ENCODE measurements around the gene UCHL5.

UCHL5 gene, protein sequence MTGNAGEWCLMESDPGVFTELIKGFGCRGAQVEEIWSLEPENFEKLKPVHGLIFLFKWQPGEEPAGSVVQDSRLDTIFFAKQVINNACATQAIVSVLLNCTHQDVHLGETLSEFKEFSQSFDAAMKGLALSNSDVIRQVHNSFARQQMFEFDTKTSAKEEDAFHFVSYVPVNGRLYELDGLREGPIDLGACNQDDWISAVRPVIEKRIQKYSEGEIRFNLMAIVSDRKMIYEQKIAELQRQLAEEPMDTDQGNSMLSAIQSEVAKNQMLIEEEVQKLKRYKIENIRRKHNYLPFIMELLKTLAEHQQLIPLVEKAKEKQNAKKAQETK

DNA sequence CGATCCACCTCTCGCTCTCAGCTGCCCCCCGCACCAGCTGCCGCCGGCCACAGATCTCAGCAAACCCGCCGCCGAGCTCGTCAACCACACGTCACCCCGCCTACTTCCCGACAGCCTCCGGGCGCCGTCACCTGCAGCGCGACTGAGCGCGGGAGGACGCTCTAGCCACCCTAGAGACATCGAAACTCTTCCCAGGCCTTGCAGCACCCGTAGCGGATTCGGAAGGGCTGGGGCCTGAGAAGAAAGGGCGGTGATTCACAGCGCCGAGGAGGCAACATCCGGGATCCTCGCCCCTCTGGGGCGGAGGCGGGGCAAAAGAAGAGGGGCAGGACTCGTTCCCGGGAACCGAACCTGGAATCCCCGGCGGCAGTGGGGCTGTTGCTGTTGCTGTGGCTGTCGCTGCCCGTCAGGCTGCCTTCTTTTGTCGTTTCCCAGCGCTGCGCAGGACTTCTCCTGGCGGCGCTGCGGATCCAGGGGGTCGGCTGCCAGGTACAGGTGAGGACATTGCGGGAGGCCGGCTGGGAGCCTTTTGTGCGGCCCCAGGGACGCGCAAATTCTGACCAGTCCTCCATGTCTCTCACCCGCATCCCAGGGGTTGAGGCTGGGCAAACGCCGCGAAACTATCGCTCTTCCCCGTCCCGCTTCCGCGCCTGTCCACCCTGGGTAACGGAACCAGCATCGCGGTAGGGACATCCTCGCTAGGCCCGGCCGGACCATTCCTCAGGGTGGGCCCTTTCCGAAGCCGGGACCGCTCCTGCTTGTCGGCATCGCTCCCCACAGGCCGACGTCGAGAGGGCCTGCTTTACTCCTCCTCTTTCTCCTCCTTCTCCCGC, at the start of gene UCHL5, which contains the start of gene RO60:
UCHL5 (minus strand) TSS at position 79 of the 833 bp plus-strand sequence. CDS start 100 bp downstream, outside the sequence.
RO60 (plus strand) TSS at position 331 of the 833 bp plus-strand sequence. CDS start 9,443 bp downstream, outside the sequence.
- DNase-seq = peak; percentile 95

DNA sequence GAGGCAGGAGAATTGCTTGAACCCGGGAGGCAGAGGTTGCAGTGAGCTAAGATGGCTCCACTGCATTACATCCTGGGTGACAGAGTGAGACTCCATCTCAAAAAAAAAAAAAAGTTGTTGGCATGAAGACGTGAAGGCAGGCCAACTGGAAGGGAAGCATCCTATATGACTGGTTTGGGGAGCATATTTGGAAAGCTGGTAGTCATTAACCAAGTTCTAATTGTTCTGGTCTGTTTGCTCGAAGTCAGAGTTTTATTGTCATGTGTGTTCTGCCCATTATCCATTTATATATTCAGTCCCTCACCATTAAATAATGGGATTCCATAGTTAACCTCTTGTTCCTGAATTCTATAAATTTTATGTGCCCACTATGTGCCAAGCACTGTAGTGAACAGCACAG, 49.3 kb upstream of the UCHL5 start:
- DNase-seq = no peak

DNA sequence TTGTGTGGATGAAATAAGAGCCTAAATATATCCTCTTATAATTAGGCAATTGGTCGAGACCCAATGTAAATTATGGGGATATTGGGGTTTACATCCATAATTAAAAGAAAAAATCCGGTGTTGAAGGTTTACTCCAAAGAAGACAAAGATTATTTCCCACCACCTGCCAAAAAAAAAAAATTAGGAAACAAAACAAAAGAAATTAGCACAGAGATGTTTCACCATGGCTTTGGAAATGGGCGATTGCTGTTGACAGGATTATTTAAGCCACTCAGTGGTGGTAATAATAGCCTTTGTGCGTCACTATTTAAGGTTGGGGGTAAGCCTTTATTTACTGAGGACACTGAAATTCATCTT, 46.6 kb upstream of the UCHL5 start:
- peak; percentile 14 for DNase-seq

DNA sequence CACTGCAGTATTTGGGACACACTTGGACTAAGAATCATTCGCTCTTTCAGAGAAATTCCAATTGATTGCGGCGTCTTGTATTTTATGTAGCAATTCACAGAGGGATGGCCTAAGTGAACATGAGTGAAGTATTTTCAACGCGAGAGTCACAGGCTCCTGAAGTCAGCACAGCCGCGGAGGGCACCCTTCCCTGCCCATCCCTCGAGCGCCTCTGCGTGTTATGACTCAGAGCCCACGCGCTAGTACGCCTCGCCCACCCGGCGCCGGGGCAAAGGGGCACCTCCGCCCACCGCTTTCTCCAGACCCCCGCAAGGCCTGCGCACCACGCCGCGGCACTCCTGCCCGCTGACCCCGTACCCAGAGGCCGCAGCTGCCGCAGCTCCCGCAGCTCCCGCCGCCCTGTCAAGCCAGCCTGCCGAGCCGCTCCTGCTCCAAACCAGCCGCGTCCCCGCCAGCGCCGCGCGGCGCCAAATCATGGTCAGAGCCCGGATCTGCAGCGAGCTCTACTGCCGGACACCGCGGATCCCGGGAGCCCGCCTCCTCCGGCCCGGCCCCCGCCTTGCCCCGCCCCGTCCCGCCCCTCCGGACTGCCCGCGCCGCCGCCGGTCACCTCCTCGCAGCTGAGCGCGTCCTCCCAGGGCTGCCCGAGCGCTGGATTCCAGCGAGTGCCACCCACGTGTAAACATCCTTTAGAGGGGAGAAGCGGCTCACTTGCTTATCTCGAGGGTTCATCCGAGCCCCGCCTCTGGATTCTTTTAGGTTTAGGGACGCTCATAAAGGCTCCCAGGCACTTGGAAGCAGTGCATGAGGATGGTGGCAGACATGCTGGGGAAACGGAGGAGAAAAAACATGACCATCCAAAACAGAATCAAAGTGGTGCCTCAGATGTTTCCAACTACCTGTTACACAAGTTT, 46.0 kb upstream of the UCHL5 start, which contains the start of gene GLRX2:
GLRX2 (minus strand) TSS at position 508 of the 914 bp plus-strand sequence; CDS start at position 476, 32 bp downstream.
- peak; percentile 46 for DNase-seq

DNA sequence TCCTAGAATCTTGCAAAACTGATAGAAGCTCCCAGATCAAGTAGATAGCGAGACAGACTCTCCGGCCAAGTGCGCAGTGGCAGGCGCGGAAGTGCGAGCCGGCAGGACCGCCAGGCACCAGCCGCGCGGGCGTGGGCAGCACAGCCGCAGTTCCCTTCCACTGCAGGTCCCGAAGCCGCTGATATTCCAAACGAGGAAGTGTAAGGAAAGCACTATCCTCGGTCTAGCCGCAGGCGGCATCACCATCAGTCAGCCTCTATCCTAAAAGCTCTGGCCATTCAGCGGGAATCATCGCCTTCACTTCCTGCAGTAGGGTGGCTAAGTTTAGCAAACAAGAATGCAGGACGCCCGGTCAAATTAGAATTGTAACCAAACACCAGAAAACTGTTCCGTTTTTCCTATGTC, 45.3 kb upstream of the UCHL5 start:
- DNase-seq = no peak

DNA sequence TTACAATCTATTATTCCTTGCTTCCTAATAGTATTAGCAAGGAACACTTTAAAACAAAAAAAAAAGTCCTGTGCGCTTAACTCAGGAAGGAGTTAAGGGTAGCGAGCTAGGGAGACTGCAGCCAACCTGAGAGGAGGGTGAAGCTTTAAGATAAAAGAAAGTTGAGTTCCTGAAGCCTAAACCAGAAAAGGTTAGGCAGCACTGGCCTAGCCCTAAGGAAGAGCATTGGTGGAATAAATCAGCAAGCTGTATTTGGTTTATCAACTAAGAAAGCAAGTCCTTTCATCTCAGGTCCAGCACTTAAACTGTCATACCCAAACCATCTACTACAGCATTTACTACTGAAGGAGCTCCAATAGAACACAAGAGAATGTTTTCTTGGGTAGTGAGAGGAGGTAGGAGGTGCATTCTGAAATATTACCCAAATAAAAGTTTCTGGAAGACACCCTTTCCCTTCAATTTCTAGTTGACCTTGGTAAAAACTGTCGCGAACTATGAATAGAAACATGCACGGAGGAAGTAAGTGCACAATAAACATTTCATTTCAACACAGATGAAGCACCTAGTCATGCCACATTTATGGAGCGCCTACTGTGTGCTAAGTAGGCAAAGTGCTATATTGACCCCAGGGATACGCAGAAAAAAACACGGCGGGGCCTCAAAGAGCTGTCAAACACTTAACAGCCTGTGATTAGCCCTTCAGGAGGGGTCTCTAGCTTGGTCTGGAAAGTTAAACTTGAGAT, 44.8 kb upstream of the UCHL5 start:
- DNase-seq = no peak

DNA sequence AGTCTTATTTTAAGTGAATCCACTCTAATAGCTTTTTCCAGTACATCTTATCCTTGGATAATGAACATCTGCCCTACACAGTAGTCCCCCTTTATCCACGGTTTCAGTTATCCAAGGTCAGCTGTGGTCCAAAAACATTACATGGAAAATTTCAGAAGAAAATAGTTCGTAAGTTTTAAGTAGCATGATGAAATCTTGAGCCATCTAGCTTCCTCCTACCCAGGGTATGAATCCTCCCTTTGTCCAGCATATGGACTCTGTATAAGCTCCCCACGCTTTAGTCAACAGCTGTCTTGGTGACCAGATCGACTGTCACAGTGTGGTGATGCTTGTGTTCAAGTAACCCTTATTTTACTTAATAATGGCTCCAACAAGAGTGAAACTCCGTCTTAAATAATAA, 43.5 kb upstream of the UCHL5 start:
- no peak for DNase-seq

DNA sequence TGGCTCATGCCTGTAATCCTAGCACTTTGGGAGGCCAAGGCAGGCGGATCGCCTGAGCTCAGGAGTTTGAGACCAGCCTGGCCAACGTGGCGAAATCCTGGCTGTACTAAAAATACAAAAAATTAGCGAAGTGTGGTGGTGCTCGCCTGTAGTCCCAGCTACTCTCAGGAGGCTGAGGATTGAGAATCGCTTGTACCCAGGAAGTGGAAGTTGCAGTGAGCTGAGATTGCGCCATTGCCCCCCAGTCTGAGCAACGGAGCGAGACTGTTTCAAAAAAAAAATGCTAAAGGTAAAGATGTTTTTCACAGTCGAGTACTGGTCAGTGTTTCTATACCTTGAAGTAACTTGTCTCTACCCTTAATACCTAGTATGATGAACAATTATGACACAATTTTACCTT, 35.0 kb upstream of the UCHL5 start:
- DNase-seq = no peak

DNA sequence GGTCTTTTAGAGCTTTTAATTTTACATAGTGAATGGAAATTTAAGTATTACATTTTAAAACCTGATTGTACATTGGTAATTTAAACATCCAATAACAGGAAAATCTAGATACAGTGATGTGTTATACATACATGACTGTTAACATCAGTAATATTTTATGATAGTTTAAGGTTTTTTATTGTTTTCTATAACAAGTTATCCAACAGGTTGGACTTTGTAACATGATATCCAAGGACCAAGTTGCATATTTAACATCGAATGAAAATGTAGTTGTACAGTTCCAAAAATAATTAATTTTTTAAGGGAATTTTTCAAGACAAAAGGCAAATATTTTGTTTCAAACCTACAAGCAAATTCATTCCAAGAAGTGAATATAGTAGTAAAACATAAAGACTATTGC, 31.7 kb upstream of the UCHL5 start:
- DNase-seq = no peak

DNA sequence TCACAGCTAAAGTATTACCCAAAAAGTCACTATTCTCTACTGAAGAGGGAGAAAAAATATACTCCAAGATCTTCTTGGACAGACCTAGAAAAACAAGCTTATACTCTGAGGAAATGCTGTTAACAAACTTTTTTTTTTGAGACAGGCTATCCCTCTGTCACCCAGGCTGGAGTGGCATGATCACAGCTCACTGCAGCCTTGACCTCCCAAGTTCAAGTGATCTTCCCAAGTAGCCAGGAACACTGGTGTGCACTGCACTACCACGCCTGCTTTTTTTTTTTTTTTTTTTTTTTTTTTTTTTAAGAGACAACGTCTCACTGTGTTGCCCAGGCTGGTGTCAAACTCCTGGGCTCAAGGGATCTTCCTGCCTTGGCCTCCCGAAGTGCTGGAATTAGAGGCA, 28.7 kb upstream of the UCHL5 start:
- DNase-seq = no peak

DNA sequence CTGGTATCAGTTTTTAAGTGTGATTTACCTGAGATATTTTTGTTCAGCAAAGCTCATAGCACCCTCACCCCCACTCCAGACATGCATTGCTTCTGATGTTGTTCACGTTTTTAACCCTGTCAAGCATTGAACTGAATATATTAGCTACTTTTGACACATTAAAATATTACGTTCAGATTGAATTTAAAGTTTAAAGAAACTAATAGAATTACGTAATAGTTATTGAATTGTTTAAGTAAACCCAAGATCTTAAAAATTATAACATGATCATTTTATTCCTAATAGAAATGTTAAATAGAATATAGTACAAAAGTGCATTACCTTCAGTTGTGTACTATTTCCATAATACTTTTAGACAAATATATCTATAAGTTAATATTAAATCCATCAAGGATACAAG, 27.2 kb upstream of the UCHL5 start:
- no peak for DNase-seq

DNA sequence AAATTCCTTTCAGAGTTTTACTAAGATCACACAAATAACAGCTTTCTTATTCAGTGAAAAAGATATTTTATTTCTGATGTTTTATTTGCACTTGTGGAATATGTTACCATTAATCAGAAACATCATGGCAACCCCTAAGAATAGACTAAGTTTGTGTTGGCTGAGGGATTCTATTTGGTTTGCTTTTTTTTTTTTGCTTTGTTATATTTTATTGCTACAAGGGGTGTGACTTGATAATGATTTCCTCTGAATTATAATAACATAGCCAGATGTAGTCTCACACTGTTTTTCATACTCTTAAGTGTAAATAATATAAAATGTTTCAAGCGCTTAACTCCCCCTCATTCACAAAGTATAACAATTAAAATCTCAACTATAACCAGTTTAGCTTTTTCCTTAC, 26.1 kb upstream of the UCHL5 start:
- no peak for DNase-seq

DNA sequence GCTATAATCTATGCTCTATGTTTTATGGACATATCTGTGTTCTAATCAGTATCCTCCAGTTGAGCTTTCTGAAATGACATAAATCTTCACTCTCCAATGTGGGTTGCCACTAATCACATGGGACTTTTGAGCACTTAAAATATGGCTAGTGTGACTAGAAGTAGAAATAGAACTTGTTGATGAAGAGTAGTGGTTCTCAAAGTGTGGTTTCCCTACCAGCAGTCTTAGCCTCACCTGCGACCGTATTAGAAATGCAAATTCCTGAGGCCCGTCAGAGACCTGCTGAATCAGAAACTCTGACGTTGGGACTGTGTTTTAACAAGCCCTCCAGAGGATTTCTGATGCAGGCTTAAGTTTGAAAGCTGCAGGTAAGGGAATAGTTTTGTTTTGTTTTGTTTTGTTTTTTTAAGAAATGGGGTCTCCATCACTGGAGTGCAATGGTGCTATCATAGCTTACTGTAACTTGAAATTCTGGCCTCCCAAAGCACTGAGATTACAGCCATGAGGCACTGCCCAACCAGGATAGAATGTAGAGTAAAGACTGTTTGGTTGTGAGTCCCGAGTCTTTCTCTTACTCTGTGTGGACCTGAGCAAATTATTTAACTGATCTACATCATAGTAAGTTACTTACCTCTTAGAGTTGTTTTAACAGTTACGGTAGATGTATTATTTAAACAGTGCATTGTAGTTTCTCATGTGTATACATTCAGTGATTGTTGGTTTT, 24.4 kb upstream of the UCHL5 start:
- no peak for DNase-seq

DNA sequence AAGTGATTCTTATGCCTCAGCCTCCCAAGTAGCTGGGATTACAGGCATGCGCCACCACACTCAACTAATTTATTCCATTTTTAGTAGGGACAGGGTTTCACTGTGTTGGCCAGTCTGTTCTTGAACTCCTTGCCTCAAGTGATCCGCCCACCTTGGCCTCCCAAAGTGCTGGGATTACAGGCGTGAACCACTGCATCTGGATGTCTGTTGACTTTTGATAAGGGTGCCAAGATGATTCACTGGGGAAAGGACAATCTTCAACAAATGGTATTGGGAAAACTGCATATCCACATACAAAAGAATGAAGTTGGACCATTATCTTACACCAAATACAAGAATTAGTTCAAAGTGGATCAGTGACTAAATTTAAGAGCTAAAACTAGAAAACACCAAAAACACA, 20.0 kb upstream of the UCHL5 start:
- DNase-seq = no peak

DNA sequence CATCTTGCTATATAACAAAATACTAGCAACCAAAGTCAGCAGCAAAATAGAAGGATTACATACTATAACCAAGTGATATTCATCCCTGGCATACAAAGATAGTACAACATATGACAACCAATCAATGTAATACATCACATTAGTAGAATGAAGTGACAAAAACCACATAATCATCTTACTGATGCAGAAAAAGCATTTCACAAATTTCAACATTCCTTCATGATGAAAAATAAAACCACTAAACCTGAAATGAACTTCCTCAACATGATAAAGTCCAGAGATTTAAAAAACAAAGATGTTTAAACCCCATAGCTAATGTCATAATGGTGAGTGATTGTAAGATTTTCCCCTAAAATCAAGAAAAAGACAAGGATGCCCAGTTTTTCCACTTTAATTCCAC, 18.8 kb upstream of the UCHL5 start:
- DNase-seq = no peak

DNA sequence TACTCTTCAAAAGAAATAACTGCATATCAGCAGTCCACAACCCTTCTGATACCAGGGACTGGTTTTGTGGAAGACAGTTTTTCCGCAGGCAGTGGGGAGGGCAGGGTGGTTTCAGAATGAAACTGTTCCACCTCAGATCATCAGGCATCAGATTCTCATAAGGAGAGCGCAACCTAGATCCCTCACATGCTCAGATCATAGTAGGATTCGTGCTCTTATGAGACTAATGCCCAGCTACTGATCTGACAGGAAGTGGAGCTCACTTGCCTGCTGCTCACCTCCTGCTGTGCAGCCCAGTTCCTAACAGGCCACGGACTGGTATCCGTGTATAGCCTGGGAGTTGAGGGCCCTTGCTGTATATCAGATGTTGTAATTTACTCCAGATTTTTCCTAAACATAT, 11.8 kb upstream of the UCHL5 start:
- no peak for DNase-seq

DNA sequence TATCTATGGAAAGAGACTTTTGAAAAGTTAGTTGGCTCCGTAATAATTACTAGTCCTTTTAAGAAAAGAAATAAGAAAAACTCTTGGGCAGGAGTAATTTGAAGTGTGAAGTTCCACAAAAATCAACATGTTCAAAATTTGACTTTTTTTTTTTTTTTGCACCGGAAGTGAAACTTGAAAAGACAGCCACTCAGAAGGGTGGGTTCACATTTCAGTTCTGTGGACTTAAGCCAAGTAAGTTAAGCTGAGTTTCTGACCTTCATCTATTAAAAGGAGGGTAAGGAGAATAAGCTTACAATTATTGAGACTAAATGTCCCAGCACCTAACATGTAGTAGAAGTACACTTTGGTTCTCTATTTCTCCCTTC, 11.2 kb upstream of the UCHL5 start:
- DNase-seq = no peak

DNA sequence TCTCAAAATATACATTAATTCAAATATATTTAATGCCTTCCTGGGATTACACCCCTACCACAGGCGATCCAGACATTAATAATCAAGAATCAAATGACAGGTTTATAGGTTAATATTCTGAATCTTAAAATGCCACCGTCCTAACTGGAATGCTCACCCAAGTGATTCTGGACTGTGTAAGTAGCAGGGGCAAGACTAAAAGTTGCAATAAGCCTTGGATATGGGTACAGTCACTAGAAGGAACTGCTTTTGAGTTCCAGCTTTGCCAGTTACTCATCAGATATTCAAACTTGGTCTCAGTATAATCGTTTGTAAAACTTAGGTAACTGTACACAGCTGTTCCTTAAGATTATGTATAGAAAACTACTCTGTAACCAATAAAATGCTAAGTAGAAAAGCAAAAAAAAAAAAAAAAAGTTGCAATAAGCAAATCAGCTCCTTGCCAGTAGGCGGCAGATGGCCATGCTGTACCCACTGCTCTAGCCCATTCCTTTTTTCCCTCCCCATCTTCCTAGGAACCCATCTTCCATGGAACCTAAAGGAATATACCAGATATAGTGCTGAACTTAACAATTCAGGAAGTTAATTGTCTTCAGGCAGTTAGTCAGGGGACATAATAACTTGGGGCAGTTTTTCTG, 10.7 kb upstream of the UCHL5 start:
- no peak for DNase-seq

DNA sequence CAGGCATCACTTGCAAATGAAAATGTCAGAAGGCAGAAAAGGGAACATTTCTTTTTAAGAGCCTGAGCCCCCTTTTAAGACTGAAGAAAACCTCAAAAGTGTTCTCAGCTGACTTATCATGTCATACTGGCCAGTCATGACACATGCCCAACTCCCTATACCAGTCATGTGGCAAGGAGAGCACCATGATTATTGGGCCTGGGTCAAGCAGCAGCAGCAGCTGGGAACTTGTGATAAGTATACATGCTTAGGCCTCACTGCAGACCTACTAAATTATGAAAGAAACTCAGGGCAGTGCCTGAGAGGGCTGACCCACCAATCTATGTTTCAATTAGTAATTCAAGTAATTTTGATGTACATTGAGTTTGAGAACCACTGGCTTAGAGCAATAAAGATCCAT, 8.9 kb upstream of the UCHL5 start:
- no peak for DNase-seq

DNA sequence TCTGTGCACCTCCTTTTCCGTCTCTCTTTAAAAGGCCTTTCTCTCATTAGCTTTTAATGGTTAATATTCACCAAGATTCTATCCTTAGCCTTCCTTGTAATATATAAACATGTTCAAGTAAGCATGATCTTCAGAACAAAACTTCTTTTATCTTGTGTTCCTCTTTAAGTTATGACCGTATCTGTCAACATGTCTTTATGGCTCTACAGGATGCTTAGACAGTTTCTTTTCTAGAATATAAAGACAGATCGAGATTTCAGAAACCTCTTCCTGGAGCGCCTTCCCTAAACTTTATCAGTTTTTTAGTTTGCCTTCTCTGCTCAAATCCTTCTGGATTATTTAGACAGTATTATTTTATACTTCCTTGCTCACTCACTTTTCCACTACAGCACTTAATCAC, 7.4 kb upstream of the UCHL5 start:
- DNase-seq = no peak

DNA sequence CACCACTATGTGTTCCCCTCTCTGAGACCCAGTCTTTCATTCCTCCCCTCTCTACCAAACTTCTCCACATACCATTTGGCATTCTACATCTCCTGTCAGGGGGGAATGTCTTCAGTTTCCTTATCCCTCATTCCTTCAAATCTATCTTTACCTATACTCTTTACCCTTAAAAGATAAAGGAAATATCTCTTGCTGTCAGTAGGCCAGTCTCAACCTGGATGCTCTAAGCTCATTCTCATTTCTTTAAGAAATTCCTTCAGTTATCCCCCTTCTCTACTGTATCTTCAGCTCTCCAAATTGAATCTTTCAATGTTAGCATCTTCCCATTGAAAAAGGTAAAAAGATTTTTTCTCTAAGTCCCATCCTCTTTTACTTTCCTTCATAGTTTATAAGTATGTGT, 6.8 kb upstream of the UCHL5 start:
- no peak for DNase-seq
